Peyer's patch (tissue), 4 donors: Measurements from ENCODE around the gene PPDPF. TPM values are rescaled to one million over a fixed set of nuclear protein-coding genes. Genes with fewer than 3 reads are reported as not detected.

Experiments
- DNase-seq, 3 donors: peaks; one replicate each; pipeline ENCODE4 v3.0.0-alpha.2; 2017 to 2019
- H3K27ac ChIP-seq, 4 donors: fragments of 200-600 bp; sonication (generic); one replicate each; pipeline ENCODE4 v1.5.1; 2016 to 2019
- H3K27me3 ChIP-seq, 2 donors: fragments of 200-600 bp; sonication (generic); one replicate each; pipeline ENCODE4 v1.5.1; 2019
- H3K36me3 ChIP-seq, 3 donors: fragments of 200-600 bp; sonication (generic); one replicate each; pipeline ENCODE4 v1.5.1; 2016 to 2019
- H3K4me1 ChIP-seq, 4 donors: fragments of 200-600 bp; sonication (generic); one replicate each; pipeline ENCODE4 v1.5.1; 2016 to 2019
- H3K4me3 ChIP-seq, 4 donors: fragments of 200-600 bp; sonication (generic); 1 replicate in 3 of 4; 2 replicates in 1 of 4; pipeline ENCODE4 v1.5.1; 2016 to 2019; ENCODE audit warnings: mild to moderate bottlenecking in 1 of 4
- H3K9me3 ChIP-seq, 4 donors: fragments of 200-600 bp; sonication (generic); one replicate each; pipeline ENCODE4 v1.5.1; 2016 to 2019; ENCODE audit warnings: mild to moderate bottlenecking in 1 of 4
- POLR2A ChIP-seq, 2 donors: fragments of 450-650 bp; IDR thresholded peaks; one replicate each; pipeline ENCODE4 v1.5.1; 2017; ENCODE audit warnings: antibody characterized with exemption in 2 of 2, mild to moderate bottlenecking in 2 of 2, moderate library complexity in 2 of 2
- total RNA-seq, 4 donors: library from RNA; depleted of rRNA; stranded (reverse); fragments of >200 nt; gene quantifications; one replicate each; pipeline ENCODE4 v1.1.0, GENCODE V29; 2016
- TF ChIP-seq, protein P1 (sequence below), 6 experiments: fragments of 450-650 bp in 4 of 6; fragments of 200-600 bp in 2 of 6; sonication (generic) in 1 of 6; IDR thresholded peaks; one replicate each; pipeline ENCODE4 v1.5.1; 2017 to 2019; ENCODE audit warnings: antibody characterized with exemption in 6 of 6, mild to moderate bottlenecking in 3 of 6, moderate library complexity in 1 of 6

Gene PPDPF
- total RNA-seq, 4 donors from 2014 or later: 94.1 to 435 (median 193) TPM

- peaks cover 0 to 4% (median 0%) of the 10 kb centered on the region in 4 donors for H3K4me1 ChIP-seq
- H3K27me3 ChIP-seq: peaks cover 0 to 12% of the 10 kb centered on the region in 2 donors
- no peak for DNase-seq
- no peak overlapping the region for H3K4me3 ChIP-seq
- TF ChIP-seq, protein P1, sequence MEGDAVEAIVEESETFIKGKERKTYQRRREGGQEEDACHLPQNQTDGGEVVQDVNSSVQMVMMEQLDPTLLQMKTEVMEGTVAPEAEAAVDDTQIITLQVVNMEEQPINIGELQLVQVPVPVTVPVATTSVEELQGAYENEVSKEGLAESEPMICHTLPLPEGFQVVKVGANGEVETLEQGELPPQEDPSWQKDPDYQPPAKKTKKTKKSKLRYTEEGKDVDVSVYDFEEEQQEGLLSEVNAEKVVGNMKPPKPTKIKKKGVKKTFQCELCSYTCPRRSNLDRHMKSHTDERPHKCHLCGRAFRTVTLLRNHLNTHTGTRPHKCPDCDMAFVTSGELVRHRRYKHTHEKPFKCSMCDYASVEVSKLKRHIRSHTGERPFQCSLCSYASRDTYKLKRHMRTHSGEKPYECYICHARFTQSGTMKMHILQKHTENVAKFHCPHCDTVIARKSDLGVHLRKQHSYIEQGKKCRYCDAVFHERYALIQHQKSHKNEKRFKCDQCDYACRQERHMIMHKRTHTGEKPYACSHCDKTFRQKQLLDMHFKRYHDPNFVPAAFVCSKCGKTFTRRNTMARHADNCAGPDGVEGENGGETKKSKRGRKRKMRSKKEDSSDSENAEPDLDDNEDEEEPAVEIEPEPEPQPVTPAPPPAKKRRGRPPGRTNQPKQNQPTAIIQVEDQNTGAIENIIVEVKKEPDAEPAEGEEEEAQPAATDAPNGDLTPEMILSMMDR (IDR thresholded peaks at IDR 0.05): no peak
- TF ChIP-seq POLR2A (IDR thresholded peaks at IDR 0.05): no peak
- no peaks in the 10 kb centered on the region for H3K36me3 ChIP-seq
- H3K9me3 ChIP-seq: no peaks in the 10 kb centered on the region
- H3K27ac ChIP-seq: no peak overlapping the region
These were observed 36.3 kb upstream of the PPDPF start for GRCh38 chr20:63484236-63484635.

DNA sequence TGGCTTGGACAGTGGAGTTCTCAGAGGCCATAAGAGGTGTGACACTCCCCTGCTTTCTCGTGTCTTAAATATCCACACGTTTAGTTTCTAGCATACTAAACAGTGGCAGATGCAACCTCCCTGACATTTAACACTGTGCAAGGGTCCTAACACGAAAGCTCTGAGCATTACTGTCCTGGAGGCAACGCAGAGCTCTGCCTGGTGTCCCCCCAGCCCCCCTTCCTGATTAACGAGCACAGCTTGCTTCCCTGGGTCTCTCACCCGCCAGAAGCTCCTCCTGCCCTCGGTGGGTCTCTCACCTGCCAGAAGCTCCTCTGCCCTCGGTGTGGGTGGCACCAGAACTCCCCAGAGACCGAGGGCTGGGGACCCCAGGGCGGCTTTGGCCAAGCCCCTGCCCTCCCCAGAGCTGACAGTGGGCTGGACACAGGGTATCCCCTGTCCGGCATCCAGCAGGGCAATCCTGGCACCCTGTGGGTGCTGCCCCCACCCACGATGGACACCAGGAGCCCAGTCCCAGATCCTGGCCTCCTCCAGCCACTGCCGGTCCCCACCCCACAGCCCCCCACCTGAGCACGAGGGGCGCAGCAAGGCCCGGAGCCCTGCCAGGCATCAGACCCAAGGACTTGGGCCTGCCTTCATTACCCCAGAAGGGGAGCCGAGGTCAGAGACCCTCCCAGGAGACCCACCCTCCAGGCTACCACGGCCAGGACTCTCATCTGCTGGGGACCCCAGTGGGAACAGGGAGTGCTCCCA is 35.7 kb upstream of the PPDPF start:
- no peaks in the 10 kb centered on the region for H3K36me3 ChIP-seq
- H3K27ac ChIP-seq: no peak overlapping the region
- peaks cover 0 to 12% of the 10 kb centered on the region in 2 donors for H3K27me3 ChIP-seq
- no peak overlapping the region for H3K4me3 ChIP-seq
- peaks cover 0 to 4% (median 0%) of the 10 kb centered on the region in 4 donors for H3K4me1 ChIP-seq
- TF ChIP-seq, protein P1 (IDR thresholded peaks at IDR 0.05): no peak
- no peak for TF ChIP-seq POLR2A (IDR thresholded peaks at IDR 0.05)
- no peak for DNase-seq
- no peaks in the 10 kb centered on the region for H3K9me3 ChIP-seq

GRCh38 chr20:63486300-63486855 is 34.2 kb upstream of the PPDPF start:
- no peaks in the 10 kb centered on the region for H3K9me3 ChIP-seq
- H3K36me3 ChIP-seq: no peaks in the 10 kb centered on the region
- no peak overlapping the region for H3K4me3 ChIP-seq
- no peak for DNase-seq
- TF ChIP-seq, protein P1 (IDR thresholded peaks at IDR 0.05): no peak
- no peak for TF ChIP-seq POLR2A (IDR thresholded peaks at IDR 0.05)
- H3K27ac ChIP-seq: no peak overlapping the region
- H3K4me1 ChIP-seq: peaks cover 0 to 4% (median 0%) of the 10 kb centered on the region in 4 donors
- peaks cover 0 to 12% of the 10 kb centered on the region in 2 donors for H3K27me3 ChIP-seq

DNA sequence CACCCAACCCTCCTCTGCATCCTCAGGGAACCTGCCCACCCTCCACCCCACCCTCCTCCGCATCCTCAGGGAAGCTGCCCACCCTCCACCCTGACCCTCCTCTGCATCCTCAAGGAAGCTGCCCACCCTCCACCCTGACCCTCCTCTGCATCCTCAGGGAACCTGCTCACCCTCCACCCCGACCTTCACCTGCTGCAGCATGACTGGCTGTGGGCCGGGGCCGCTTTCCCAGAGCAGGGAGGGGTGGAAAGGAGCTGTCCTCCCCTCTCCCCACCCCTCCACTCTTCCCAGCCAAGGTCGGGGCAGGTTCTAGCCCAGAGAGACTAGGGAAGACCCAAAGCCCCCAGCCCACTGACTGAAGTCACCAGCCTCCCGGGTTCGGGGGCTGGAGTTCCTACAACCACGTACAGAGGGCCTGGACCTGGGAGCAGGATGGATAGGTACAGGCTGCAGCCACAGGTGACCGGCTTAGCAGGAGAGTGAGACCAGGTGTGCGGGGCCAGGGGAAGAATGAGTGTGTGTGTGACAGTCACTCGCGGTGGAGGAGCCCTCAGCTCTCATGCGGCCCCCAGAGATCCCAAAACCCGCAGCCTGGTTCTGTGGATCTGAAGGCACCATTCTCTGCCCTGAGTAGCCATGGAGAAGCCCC is 33.3 kb upstream of the PPDPF start:
- Histone ChIP-seq H3K4me1 (peaks cover 0 to 4% (median 0%) of the 10 kb centered on the region in 4 donors), H3K27ac (no peak overlapping the region), H3K4me3 (no peak overlapping the region), H3K36me3 (no peaks in the 10 kb centered on the region), H3K27me3 (peaks cover 0 to 12% of the 10 kb centered on the region in 2 donors), H3K9me3 (no peaks in the 10 kb centered on the region)
- DNase-seq: no peak
- TF ChIP-seq POLR2A (IDR thresholded peaks at IDR 0.05): no peak
- TF ChIP-seq, protein P1 (IDR thresholded peaks at IDR 0.05): no peak

DNA sequence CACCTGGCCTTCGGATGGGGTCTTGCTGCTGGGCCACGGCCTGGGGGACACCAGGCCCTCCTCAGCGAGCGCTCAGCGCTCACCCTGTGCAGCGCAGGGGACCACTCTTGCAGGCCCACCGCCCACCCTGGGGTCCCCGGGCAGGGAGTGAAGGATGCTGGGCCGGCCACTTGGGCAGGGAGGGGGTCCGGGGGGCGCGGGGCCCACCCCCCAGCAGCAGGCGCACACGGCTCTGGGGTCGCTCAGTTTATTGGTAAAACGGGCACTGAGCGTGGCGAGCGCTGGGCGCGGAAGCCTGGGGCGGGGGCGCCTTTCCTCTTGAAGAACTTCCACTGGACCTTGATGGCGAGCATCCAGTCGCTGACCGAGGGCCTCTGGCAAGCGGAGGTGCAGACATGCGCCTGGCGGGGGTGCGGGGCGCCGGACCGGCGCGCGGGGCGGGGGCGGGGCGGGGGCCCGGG is 32.8 kb upstream of the PPDPF start:
- Histone ChIP-seq H3K4me3 (no peak overlapping the region), H3K4me1 (peaks cover 0 to 4% (median 0%) of the 10 kb centered on the region in 4 donors), H3K27me3 (peaks cover 0 to 12% of the 10 kb centered on the region in 2 donors), H3K9me3 (no peaks in the 10 kb centered on the region), H3K27ac (no peak overlapping the region), H3K36me3 (no peaks in the 10 kb centered on the region)
- no peak for DNase-seq
- no peak for TF ChIP-seq POLR2A (IDR thresholded peaks at IDR 0.05)
- TF ChIP-seq, protein P1 (IDR thresholded peaks at IDR 0.05): no peak
